MM.1S (cell line): Measurements from ENCODE around the gene SPEM3.
A peak's percentile ranks its signal among the peaks of the same experiment; 100 is the strongest.

Source experiments
- DNase-seq: peaks from one replicate; pipeline ENCODE4 v3.0.0-alpha.2; 2015
- H2AFZ ChIP-seq: fragments of 300-600 bp; sonication (generic); 2 replicates; pipeline ENCODE4 v1.6.0; 2016; ENCODE audit warnings: antibody characterized with exemption, low read length
- H3F3A ChIP-seq: fragments of 300-600 bp; sonication (generic); 2 replicates; pipeline ENCODE4 v1.6.1; 2016; ENCODE audit warnings: mild to moderate bottlenecking, antibody characterized with exemption, low read length, moderate library complexity, mixed read lengths; ENCODE audit not compliant: insufficient read depth
- H3K27ac ChIP-seq: fragments of 300-600 bp; sonication (generic); 2 replicates; pipeline ENCODE4 v1.5.1; 2016; ENCODE audit warnings: mild to moderate bottlenecking, low read length
- H3K27me3 ChIP-seq: fragments of 300-600 bp; sonication (generic); replicated peaks from 2 replicates; pipeline ENCODE4 v1.6.0; 2016; ENCODE audit warnings: low read length; ENCODE audit not compliant: insufficient read depth
- H3K36me3 ChIP-seq: fragments of 300-600 bp; sonication (generic); replicated peaks from 2 replicates; pipeline ENCODE4 v1.6.1; 2016; ENCODE audit warnings: mild to moderate bottlenecking, low read length, mixed read lengths; ENCODE audit not compliant: insufficient read depth
- H3K4me1 ChIP-seq: fragments of 300-600 bp; sonication (generic); 2 replicates; pipeline ENCODE4 v1.6.1; 2016; ENCODE audit warnings: low read length, mixed read lengths
- H3K4me2 ChIP-seq: fragments of 300-600 bp; sonication (generic); 2 replicates; pipeline ENCODE4 v1.6.0; 2016; ENCODE audit warnings: low read depth, low read length
- H3K4me3 ChIP-seq: fragments of 300-600 bp; sonication (generic); 2 replicates; pipeline ENCODE4 v1.5.1; 2016; ENCODE audit warnings: low read length, mixed read lengths
- H3K79me2 ChIP-seq: fragments of 300-600 bp; sonication (generic); 2 replicates; pipeline ENCODE4 v1.6.1; 2016; ENCODE audit warnings: mixed run types, low read length, mixed read lengths
- H3K9ac ChIP-seq: fragments of 300-600 bp; sonication (generic); 2 replicates; pipeline ENCODE4 v1.6.1; 2016; ENCODE audit warnings: low read length, mixed read lengths
- H3K9me2 ChIP-seq: fragments of 300-600 bp; sonication (generic); replicated peaks from 2 replicates; pipeline ENCODE4 v1.6.1; 2016; ENCODE audit warnings: mild to moderate bottlenecking, low read length, mixed read lengths; ENCODE audit not compliant: insufficient read depth
- H3K9me3 ChIP-seq: fragments of 300-600 bp; sonication (generic); replicated peaks from 2 replicates; pipeline ENCODE4 v1.6.1; 2016; ENCODE audit warnings: mild to moderate bottlenecking, low read length, mixed read lengths; ENCODE audit not compliant: insufficient read depth
- H4K20me1 ChIP-seq: fragments of 300-600 bp; sonication (generic); 2 replicates; pipeline ENCODE4 v1.6.1; 2016; ENCODE audit warnings: mild to moderate bottlenecking, low read length, moderate library complexity, mixed read lengths; ENCODE audit not compliant: insufficient read depth
- CTCF ChIP-seq: fragments of 300-600 bp; sonication (generic); IDR thresholded peaks from 2 replicates; pipeline ENCODE4 v1.5.1; 2016; ENCODE audit warnings: antibody characterized with exemption, low read length, mixed read lengths
- EZH2 ChIP-seq: fragments of 300-600 bp; sonication (generic); optimal IDR thresholded peaks from 2 replicates; pipeline ENCODE3; 2017; ENCODE audit warnings: low read depth, mild to moderate bottlenecking, antibody characterized with exemption, low read length, mixed read lengths
- EZH2phosphoT487 ChIP-seq: fragments of 300-600 bp; sonication (generic); IDR thresholded peaks from 2 replicates; pipeline ENCODE4 v1.6.1; 2018; ENCODE audit warnings: antibody characterized with exemption, low read length

SPEM3 gene

GRCh38 chr17:7398612-7399011, 30.0 kb upstream of the SPEM3 start:
- TF ChIP-seq EZH2phosphoT487 = no peak
- Histone ChIP-seq H4K20me1 (no peaks in the 10 kb centered on the region), H3K4me2 (no peak overlapping the region), H3K4me3 (no peak overlapping the region), H3K4me1 (0 out of 2 replicates have a peak, but pooled peaks cover 7% of the 10 kb centered on the region), H3F3A (peaks cover 6% of the 10 kb centered on the region; the same call in 1 of the 2 replicates), H3K79me2 (no peaks in the 10 kb centered on the region; the same call in 1 of the 2 replicates), H3K27ac (no peak overlapping the region), H3K9me3 (no peaks in the 10 kb centered on the region), H3K27me3 (no peaks in the 10 kb centered on the region), H2AFZ (no peak overlapping the region), H3K36me3 (no peaks in the 10 kb centered on the region), H3K9me2 (no peaks in the 10 kb centered on the region), H3K9ac (no peak overlapping the region)
- no peak for DNase-seq

GRCh38 chr17:7403043-7403726, 25.5 kb upstream of the SPEM3 start:
- TF ChIP-seq CTCF (no peak), EZH2phosphoT487 (no peak), EZH2 (no peak)
- Histone ChIP-seq H3K36me3 (no peaks in the 10 kb centered on the region), H3F3A (no peaks in the 10 kb centered on the region), H3K4me3 (peak overlapping the region; percentile 76), H3K27ac (no peak overlapping the region), H3K79me2 (no peaks in the 10 kb centered on the region; the same call in 1 of the 2 replicates), H2AFZ (peak overlapping the region; percentile 81), H3K9ac (peak overlapping the region; percentile 64), H3K27me3 (peaks cover 24% of the 10 kb centered on the region), H3K4me1 (peaks cover 4% of the 10 kb centered on the region; the same call in 1 of the 2 replicates), H3K9me3 (no peaks in the 10 kb centered on the region), H3K4me2 (peak overlapping the region; percentile 61), H3K9me2 (no peaks in the 10 kb centered on the region), H4K20me1 (no peaks in the 10 kb centered on the region)
- DNase-seq = no peak

GRCh38 chr17:7403727-7403976, 25.0 kb upstream of the SPEM3 start:
- Histone ChIP-seq H4K20me1 (no peaks in the 10 kb centered on the region), H3K27me3 (peaks cover 26% of the 10 kb centered on the region), H3K4me1 (peaks cover 4% of the 10 kb centered on the region; the same call in 1 of the 2 replicates), H3K4me3 (peak overlapping the region; percentile 76), H3F3A (no peaks in the 10 kb centered on the region), H3K36me3 (no peaks in the 10 kb centered on the region), H3K9me3 (no peaks in the 10 kb centered on the region), H3K9ac (peak overlapping the region; percentile 64), H2AFZ (peak overlapping the region; percentile 81), H3K9me2 (no peaks in the 10 kb centered on the region), H3K4me2 (peak overlapping the region; percentile 61), H3K27ac (no peak overlapping the region), H3K79me2 (no peaks in the 10 kb centered on the region; the same call in 1 of the 2 replicates)
- TF ChIP-seq CTCF (no peak), EZH2phosphoT487 (no peak), EZH2 (no peak)
- no peak for DNase-seq
